Hypothalamus (tissue), 51 donors: ENCODE measurements around the gene TMEM179.
A peak's percentile ranks its signal among the peaks of the same experiment; 100 is the strongest.

Source experiments
- DNase-seq, 51 donors: peaks; one replicate each; lab custom pipeline; 2025; lab: John Stamatoyannopoulos, UW

Gene TMEM179

GRCh38 chr14:104601786-104602185 lies 2.8 kb downstream of the TMEM179 start:
- peak in 1 of 51 donors; percentile 35 for DNase-seq

GRCh38 chr14:104600805-104601204 lies 3.8 kb downstream of the TMEM179 start:
- DNase-seq = no peak

DNA sequence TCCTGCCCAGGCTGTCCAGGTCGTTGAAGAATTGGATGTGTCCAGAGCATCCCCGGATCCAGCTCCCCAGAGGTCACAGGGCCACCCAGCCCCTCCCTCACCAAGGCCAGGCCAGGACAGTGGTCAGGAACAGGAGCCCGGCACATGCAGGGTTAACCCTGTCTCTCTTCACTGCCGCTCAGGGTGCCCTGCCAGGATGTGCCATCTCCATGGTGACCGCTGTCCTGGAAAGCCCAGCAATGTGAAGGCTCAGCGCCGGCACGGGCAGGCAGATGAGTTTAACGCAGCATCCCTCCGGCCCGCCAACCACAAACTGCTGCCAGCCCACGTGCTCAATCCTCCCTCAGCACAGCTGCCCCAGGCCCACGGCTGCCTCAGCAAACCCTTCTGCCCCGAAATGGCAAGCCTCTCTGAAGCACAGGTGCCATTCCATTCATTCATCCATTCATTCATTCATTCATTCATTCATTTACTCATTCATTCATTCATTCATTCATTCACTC lies 4.4 kb downstream of the TMEM179 start:
- DNase-seq = peak in 39 of 51 donors; percentile 10 to 84 (median 49)

DNA sequence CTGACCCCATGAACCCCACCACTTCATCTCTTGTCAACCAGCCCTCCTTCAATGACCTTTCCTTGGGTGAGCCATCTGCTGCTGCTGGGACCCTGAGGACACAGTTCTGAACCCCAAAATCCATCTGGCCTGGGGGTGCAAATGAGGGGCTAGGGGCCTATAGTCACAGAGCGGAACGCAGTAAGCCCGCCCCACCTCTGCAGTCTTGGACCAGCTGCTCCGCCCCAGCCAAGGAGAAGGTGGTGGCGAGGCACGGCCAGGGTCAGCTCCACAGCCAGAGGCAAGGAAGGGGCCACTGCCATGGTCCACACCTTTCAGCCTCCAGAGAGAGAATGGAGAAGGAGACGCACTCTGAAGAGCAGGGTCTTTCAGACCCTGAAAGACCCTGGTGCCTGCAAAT lies 5.1 kb downstream of the TMEM179 start:
- no peak for DNase-seq

DNA sequence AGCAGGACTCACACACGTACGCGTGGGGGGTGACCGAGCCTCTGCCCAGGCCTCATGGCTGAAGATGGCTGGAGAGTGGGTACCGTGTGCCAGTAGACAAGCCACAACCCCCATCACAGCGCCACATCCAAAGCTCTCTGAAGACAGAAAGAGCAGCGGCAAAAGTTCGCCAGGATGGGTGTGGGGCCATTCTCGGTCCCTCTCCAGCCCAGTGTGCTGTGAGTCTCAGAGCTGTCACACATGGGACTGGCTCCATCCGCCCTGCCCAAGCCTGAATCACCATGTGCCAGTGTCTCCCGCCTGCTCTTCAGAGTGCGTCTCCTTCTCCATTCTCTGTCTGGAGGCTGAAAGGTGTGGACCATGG lies 5.7 kb downstream of the TMEM179 start:
- DNase-seq = no peak

DNA sequence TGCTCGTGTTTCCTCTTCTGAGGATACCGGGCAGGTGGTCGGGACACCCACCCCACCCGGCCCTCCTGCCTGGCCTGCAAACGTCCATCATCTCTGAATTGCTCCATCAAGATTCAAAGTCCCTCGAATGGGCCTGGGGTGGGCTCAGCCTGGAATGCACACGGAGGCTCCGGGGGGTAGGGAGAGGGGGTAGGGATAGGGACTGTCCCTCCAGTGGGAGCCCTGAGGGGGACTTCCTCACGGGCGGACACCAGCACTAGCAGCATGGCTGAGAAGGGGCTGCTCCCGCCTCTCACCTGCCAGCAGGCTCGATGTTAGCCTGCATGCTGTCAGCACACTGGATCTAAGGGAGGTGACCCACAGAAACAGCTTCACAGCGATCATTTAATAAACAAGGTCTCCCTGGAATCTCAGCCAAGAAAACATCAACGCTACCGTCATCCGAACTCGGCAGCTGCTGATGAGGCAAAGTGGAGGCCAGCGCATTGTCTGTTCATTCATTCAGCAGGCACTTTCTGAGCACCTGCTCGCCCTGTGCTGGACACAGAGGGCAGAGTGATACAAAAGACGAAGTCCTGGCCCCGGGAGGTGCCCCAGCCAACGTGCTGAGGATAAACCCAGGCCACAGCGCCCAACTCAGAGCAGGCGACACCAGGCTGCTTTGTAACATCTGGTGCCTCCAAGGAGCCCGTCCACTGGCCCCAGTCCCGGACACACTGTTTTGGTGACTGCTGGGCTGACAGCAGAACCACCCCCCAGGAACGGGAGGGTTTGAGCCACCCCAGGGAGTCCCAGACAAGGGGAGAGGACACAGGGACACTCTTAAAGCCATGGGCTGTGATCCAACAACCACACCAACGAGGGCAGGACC lies 6.3 kb downstream of the TMEM179 start:
- DNase-seq = peak in 1 of 51 donors; percentile 42

- no peak for DNase-seq
Observed at GRCh38 chr14:104597576-104597975, 7.0 kb downstream of the TMEM179 start.

DNA sequence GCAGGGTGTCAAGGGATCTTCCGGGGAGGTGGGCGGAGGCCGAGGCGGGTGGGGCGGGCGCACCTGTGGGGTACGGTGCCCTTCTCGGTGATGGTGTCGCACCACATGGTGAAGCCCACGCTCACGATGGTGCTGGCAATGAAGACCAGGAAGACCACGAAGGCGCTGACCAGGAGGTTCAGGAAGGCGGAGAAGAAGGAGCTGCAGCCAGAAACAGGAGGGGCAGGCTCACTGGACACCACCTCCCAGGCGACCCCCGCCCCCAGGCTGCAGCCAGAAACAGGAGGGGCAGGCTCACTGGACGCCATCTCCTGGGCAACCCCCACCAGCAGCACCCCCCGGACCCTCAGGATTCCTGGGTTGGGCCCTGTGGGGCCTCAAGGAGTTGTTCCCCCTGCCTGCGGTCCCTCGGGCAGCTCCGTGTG lies 7.6 kb downstream of the TMEM179 start:
- no peak for DNase-seq

GRCh38 chr14:104596451-104596918 lies 8.1 kb downstream of the TMEM179 start:
- DNase-seq = no peak

GRCh38 chr14:104595911-104596450 lies 8.6 kb downstream of the TMEM179 start:
- DNase-seq = no peak

GRCh38 chr14:104595116-104595675 lies 9.4 kb downstream of the TMEM179 start:
- DNase-seq = no peak

DNA sequence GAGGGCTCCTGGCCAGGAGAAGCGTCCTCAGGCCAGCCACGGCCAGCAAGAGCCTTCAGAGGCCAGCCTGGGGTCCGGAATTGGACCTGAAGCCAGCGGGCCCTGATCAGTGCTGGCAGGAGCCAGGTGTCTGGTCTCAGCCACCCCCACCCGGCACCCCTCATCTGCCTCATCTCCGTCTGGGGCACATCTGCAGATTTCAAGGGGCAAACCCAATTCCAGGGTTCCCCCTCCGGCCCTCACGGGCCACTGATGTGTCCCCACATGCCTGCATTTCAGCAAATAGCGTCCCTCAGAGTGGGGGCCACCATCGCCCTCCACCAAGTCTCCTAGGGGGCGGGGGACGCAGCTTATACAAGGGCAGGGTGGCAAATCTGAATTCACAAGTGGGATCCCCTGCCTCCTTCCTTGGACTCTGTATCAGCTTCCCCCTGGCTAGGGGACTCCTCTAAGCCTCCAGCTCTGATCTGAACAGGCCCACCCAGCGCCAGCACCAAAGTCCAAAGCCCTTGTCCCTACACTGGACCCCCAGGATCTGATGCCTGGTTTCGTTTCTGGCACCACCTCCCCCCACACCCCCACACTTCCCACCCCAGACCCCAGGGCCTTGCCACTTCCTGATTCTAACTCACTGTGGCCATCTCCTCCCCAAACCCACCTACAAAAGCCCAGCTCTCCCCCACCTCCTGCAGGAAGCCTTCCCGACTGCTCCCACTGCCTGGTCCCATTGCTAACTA lies 10.1 kb downstream of the TMEM179 start:
- DNase-seq = no peak

DNA sequence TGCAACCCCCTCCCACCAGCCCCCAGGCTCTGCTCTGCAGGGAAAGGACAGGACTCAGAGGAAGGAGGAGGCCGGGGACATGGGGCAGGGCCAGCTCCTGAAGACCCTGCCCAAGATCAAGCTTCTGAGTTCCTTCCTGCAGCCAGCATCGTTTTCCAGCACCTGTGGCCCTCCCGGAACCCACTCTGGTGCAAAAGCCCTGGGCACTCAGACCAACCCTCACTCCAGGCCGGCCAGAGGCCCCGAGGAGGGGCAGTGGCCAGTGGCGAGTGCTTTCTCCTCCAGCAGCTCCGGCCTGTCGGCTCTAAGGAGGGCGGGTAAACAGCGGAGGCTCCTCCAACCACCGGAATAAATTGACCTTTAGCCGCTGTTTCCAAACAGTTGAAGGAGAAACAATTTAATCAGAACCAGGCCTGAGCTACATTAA lies 10.8 kb downstream of the TMEM179 start:
- DNase-seq = no peak

GRCh38 chr14:104593241-104593701 lies 11.3 kb downstream of the TMEM179 start:
- no peak for DNase-seq

- no peak for DNase-seq
Observed at GRCh38 chr14:104592785-104593184, 11.8 kb downstream of the TMEM179 start.

GRCh38 chr14:104592292-104592672 lies 12.3 kb downstream of the TMEM179 start:
- no peak for DNase-seq

DNA sequence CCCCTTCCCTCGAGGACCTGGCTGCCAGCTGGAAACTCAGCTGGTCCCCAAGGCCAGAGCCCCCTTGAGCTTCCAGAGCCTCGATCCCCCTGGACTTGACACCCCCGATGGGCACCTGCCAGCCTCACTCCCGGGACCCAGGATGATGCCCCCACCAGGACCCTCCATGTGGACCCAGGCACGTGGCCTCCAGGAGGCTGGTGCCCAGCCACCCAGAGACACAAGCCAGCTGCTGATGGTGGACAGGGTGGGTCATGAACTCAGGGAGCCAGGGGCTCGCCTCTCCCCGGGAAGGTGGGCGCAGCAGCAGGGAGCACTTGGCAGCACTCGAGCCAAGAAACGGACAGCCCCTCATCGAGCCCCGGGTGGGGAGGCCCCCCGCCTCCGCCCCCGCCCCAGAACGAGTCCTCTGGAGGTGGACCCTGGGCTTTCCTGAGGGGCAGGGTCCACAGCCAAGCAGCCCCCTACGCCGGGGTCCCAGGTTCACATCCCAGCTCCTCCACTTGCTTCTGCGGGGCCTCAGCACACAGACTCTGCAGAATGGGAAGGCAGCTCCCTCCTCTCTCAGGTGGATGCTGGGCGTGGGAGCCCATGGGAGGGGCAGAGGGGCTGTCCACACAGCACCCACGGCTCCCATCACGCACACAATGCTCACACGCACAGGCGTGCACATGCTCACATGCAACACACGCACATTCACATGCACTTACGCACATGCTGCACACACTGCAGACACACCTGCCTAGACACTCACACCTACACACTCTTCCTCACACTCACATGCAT lies 12.9 kb downstream of the TMEM179 start:
- DNase-seq = no peak

GRCh38 chr14:104591031-104591430 lies 13.5 kb downstream of the TMEM179 start:
- no peak for DNase-seq

DNA sequence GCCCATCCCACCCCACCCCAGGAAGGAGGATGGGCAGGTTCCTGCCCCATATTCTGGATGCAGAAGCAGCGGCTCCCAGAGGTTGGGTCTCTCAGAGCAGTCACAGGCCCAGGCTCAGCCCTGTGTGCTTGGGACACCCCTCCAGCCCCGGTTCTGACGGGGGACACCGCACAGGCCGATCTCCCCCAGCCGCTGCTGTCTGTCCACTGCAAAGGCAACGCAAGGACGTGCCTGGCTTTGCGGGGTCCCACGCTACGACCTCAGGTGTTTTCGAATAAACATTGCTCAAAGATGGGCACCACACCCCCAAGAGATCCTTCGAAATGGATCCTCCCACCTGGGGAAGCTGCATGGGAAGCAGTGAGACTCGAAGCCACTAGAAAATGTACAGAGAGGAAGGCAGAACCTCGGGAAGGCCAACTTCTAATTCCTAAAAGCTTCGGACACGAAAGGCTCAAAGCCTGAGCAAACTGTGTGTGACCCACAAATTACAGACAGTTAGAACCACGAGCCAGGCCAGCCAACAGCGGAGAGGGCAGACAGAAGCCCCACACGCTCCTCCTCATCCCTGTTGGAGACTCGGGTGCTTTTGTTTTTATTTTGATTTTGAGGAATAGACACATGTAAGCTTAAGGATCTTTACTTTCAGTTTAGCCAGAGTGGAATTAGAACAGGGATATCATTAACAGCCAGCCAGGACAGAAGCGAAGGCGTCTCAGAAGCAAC lies 14.2 kb downstream of the TMEM179 start:
- DNase-seq = no peak
